ENCODE measurements around the gene FAM227A.
"Not testable (repeated sequence)": the region's sequence is repeated elsewhere in the genome, so short reads cannot be mapped to it uniquely, and the experiment has no call there.

FAM227A gene

GRCh38 chr22:38602166-38602565 is 54.0 kb downstream of the FAM227A start:
- Histone ChIP-seq H3K4me1 (ENCODE audit: control insufficient read depth in 2 of 2, insufficient read depth in 1 of 2, low read depth in 1 of 2, low read length in 2 of 2) (no peaks in the 10 kb centered on the region), H3K4ac (ENCODE audit: low read length) (no peak overlapping the region), H2AK5ac (ENCODE audit: low read depth, low read length) (no peak overlapping the region), H2BK120ac (ENCODE audit: low read depth, low read length) (no peak overlapping the region), H3K9me3 (replicated peaks in 1 of 2; ENCODE audit: control insufficient read depth in 2 of 2, insufficient read depth in 1 of 2, low read depth in 1 of 2, low read length in 2 of 2) (no peaks in the 10 kb centered on the region), H4K8ac (ENCODE audit: low read depth, low read length) (no peak overlapping the region), H3K9ac (ENCODE audit: low read depth, low read length, poor library complexity) (no peak overlapping the region), H3K27ac (replicated peaks; ENCODE audit: low read length) (no peak overlapping the region), H4K91ac (ENCODE audit: low read depth, low read length, poor library complexity) (no peak overlapping the region), H3K4me2 (ENCODE audit: insufficient read depth, low read length, poor library complexity, severe bottlenecking) (no peak overlapping the region), H3K27me3 (ENCODE audit: control insufficient read depth in 3 of 3, insufficient read depth in 3 of 3, low read depth in 1 of 3, low read length in 3 of 3) (no peaks in the 10 kb centered on the region), H3K23ac (ENCODE audit: low read depth, low read length, poor library complexity) (no peak overlapping the region), H3K79me1 (ENCODE audit: low read depth, low read length) (no peaks in the 10 kb centered on the region), H3K4me3 (ENCODE audit: low read length in 2 of 2) (no peak overlapping the region), H2BK5ac (ENCODE audit: low read length) (no peak overlapping the region), H2BK12ac (ENCODE audit: low read length) (no peak overlapping the region), H3K18ac (ENCODE audit: low read length) (no peak overlapping the region), H3K36me3 (replicated peaks in 1 of 2; ENCODE audit: control insufficient read depth in 2 of 2, insufficient read depth in 2 of 2, low read length in 2 of 2) (peaks cover 12 to 24% of the 10 kb centered on the region in 2 donors), H2BK15ac (ENCODE audit: low read length) (no peak overlapping the region), H3K14ac (ENCODE audit: low read length) (no peak overlapping the region), H2AFZ (ENCODE audit: low read length) (no peak overlapping the region)
- no CpG with 5 or more reads among the region's 1 CpG for WGBS, 2 donors (ENCODE audit: extremely low coverage in 2 of 2, insufficient read length in 2 of 2, insufficient replicate concordance in 1 of 2)
- DNase-seq (ENCODE audit: low spot score), result no peak

GRCh38 chr22:38601221-38601764 is 54.9 kb downstream of the FAM227A start:
- H2BK120ac ChIP-seq (ENCODE audit: low read depth, low read length), result no peak overlapping the region
- H2AK5ac ChIP-seq (ENCODE audit: low read depth, low read length), result no peak overlapping the region
- no peak overlapping the region for H2BK12ac ChIP-seq (ENCODE audit: low read length)
- H3K9me3 ChIP-seq (replicated peaks in 1 of 2; ENCODE audit: control insufficient read depth in 2 of 2, insufficient read depth in 1 of 2, low read depth in 1 of 2, low read length in 2 of 2), result no peaks in the 10 kb centered on the region
- no peaks in the 10 kb centered on the region for H3K79me1 ChIP-seq (ENCODE audit: low read depth, low read length)
- H3K4ac ChIP-seq (ENCODE audit: low read length), result no peak overlapping the region
- no peak overlapping the region for H3K9ac ChIP-seq (ENCODE audit: low read depth, low read length, poor library complexity)
- peaks cover 16 to 32% of the 10 kb centered on the region in 2 donors for H3K36me3 ChIP-seq (replicated peaks in 1 of 2; ENCODE audit: control insufficient read depth in 2 of 2, insufficient read depth in 2 of 2, low read length in 2 of 2)
- H3K27ac ChIP-seq (replicated peaks; ENCODE audit: low read length), result no peak overlapping the region
- H3K4me2 ChIP-seq (ENCODE audit: insufficient read depth, low read length, poor library complexity, severe bottlenecking), result no peak overlapping the region
- H3K27me3 ChIP-seq (ENCODE audit: control insufficient read depth in 3 of 3, insufficient read depth in 3 of 3, low read depth in 1 of 3, low read length in 3 of 3), result no peaks in the 10 kb centered on the region
- no peak overlapping the region for H3K23ac ChIP-seq (ENCODE audit: low read depth, low read length, poor library complexity)
- WGBS, 2 donors (ENCODE audit: extremely low coverage in 2 of 2, insufficient read length in 2 of 2, insufficient replicate concordance in 1 of 2), result no CpG with 5 or more reads among the region's 2 CpGs
- H4K91ac ChIP-seq (ENCODE audit: low read depth, low read length, poor library complexity), result no peak overlapping the region
- H4K8ac ChIP-seq (ENCODE audit: low read depth, low read length), result no peak overlapping the region
- no peak overlapping the region for H2BK15ac ChIP-seq (ENCODE audit: low read length)
- no peak overlapping the region for H2BK5ac ChIP-seq (ENCODE audit: low read length)
- no peak for DNase-seq (ENCODE audit: low spot score)
- H3K4me3 ChIP-seq (ENCODE audit: low read length in 2 of 2), result no peak overlapping the region
- no peak overlapping the region for H2AFZ ChIP-seq (ENCODE audit: low read length)
- H3K18ac ChIP-seq (ENCODE audit: low read length), result no peak overlapping the region
- H3K4me1 ChIP-seq (ENCODE audit: control insufficient read depth in 2 of 2, insufficient read depth in 1 of 2, low read depth in 1 of 2, low read length in 2 of 2), result no peaks in the 10 kb centered on the region
- H3K14ac ChIP-seq (ENCODE audit: low read length), result no peak overlapping the region

- Histone ChIP-seq H3K4ac (ENCODE audit: low read length) (no peak overlapping the region), H3K79me1 (ENCODE audit: low read depth, low read length) (no peaks in the 10 kb centered on the region), H3K18ac (ENCODE audit: low read length) (no peak overlapping the region), H3K4me3 (ENCODE audit: low read length in 2 of 2) (no peak overlapping the region), H2BK15ac (ENCODE audit: low read length) (no peak overlapping the region), H2BK120ac (ENCODE audit: low read depth, low read length) (no peak overlapping the region), H3K4me2 (ENCODE audit: insufficient read depth, low read length, poor library complexity, severe bottlenecking) (no peak overlapping the region), H4K91ac (ENCODE audit: low read depth, low read length, poor library complexity) (no peak overlapping the region), H3K36me3 (replicated peaks in 1 of 2; ENCODE audit: control insufficient read depth in 2 of 2, insufficient read depth in 2 of 2, low read length in 2 of 2) (peaks cover 16 to 34% of the 10 kb centered on the region in 2 donors), H2AFZ (ENCODE audit: low read length) (no peak overlapping the region), H3K27ac (replicated peaks; ENCODE audit: low read length) (no peak overlapping the region), H3K14ac (ENCODE audit: low read length) (no peak overlapping the region), H2BK5ac (ENCODE audit: low read length) (no peak overlapping the region), H3K23ac (ENCODE audit: low read depth, low read length, poor library complexity) (no peak overlapping the region), H3K27me3 (ENCODE audit: control insufficient read depth in 3 of 3, insufficient read depth in 3 of 3, low read depth in 1 of 3, low read length in 3 of 3) (no peaks in the 10 kb centered on the region), H4K8ac (ENCODE audit: low read depth, low read length) (no peak overlapping the region), H3K9me3 (replicated peaks in 1 of 2; ENCODE audit: control insufficient read depth in 2 of 2, insufficient read depth in 1 of 2, low read depth in 1 of 2, low read length in 2 of 2) (no peaks in the 10 kb centered on the region), H2AK5ac (ENCODE audit: low read depth, low read length) (no peak overlapping the region), H2BK12ac (ENCODE audit: low read length) (no peak overlapping the region), H3K4me1 (ENCODE audit: control insufficient read depth in 2 of 2, insufficient read depth in 1 of 2, low read depth in 1 of 2, low read length in 2 of 2) (no peaks in the 10 kb centered on the region), H3K9ac (ENCODE audit: low read depth, low read length, poor library complexity) (no peak overlapping the region)
- no peak for DNase-seq (ENCODE audit: low spot score)
- WGBS, 2 donors (ENCODE audit: extremely low coverage in 2 of 2, insufficient read length in 2 of 2, insufficient replicate concordance in 1 of 2), result no CpG with 5 or more reads among the region's 10 CpGs
Measured at GRCh38 chr22:38599466-38599865, 56.7 kb downstream of the FAM227A start.

- H2AK5ac ChIP-seq (ENCODE audit: low read depth, low read length); H2BK120ac ChIP-seq (ENCODE audit: low read depth, low read length); H3K4ac ChIP-seq (ENCODE audit: low read length); H3K23ac ChIP-seq (ENCODE audit: low read depth, low read length, poor library complexity); H3K4me2 ChIP-seq (ENCODE audit: insufficient read depth, low read length, poor library complexity, severe bottlenecking); H2AFZ ChIP-seq (ENCODE audit: low read length); DNase-seq (ENCODE audit: low spot score); H3K4me1 ChIP-seq (ENCODE audit: control insufficient read depth in 2 of 2, insufficient read depth in 1 of 2, low read depth in 1 of 2, low read length in 2 of 2); H2BK12ac ChIP-seq (ENCODE audit: low read length); H4K8ac ChIP-seq (ENCODE audit: low read depth, low read length); H3K27me3 ChIP-seq (ENCODE audit: control insufficient read depth in 3 of 3, insufficient read depth in 3 of 3, low read depth in 1 of 3, low read length in 3 of 3); H4K91ac ChIP-seq (ENCODE audit: low read depth, low read length, poor library complexity); H3K79me1 ChIP-seq (ENCODE audit: low read depth, low read length); H3K27ac ChIP-seq (replicated peaks; ENCODE audit: low read length); H3K4me3 ChIP-seq (ENCODE audit: low read length in 2 of 2); H3K14ac ChIP-seq (ENCODE audit: low read length); H3K9me3 ChIP-seq (replicated peaks in 1 of 2; ENCODE audit: control insufficient read depth in 2 of 2, insufficient read depth in 1 of 2, low read depth in 1 of 2, low read length in 2 of 2); H3K18ac ChIP-seq (ENCODE audit: low read length); H3K9ac ChIP-seq (ENCODE audit: low read depth, low read length, poor library complexity); H2BK15ac ChIP-seq (ENCODE audit: low read length); H2BK5ac ChIP-seq (ENCODE audit: low read length): not testable (repeated sequence)
- H3K36me3 ChIP-seq (replicated peaks in 1 of 2; ENCODE audit: control insufficient read depth in 2 of 2, insufficient read depth in 2 of 2, low read length in 2 of 2), result peaks cover 13 to 29% of the 10 kb centered on the region in 2 donors
- no CpG with 5 or more reads among the region's 3 CpGs for WGBS, 2 donors (ENCODE audit: extremely low coverage in 2 of 2, insufficient read length in 2 of 2, insufficient replicate concordance in 1 of 2)
Measured at GRCh38 chr22:38582923-38583322, 73.3 kb downstream of the FAM227A start.
